ENCODE measurements around the gene ATP6V0B.

ATP6V0B gene

GRCh38 chr1:44008259-44008658 lies 33.5 kb downstream of the ATP6V0B start:
- no peak for DNase-seq

- DNase-seq: no peak
Measured at GRCh38 chr1:44010935-44011471, 36.2 kb downstream of the ATP6V0B start.

- DNase-seq: no peak
Measured at GRCh38 chr1:44012404-44012803, 37.6 kb downstream of the ATP6V0B start.

- DNase-seq: no peak
Measured at GRCh38 chr1:44012941-44013609, 38.3 kb downstream of the ATP6V0B start.

GRCh38 chr1:44013949-44014348 lies 39.2 kb downstream of the ATP6V0B start:
- no peak for DNase-seq

GRCh38 chr1:44014365-44015104 lies 39.8 kb downstream of the ATP6V0B start:
- DNase-seq: no peak

- no peak for DNase-seq
Measured at GRCh38 chr1:44015206-44015605, 40.4 kb downstream of the ATP6V0B start.

- DNase-seq: no peak
Measured at GRCh38 chr1:44016041-44016889, 41.5 kb downstream of the ATP6V0B start.

- no peak for DNase-seq
Measured at GRCh38 chr1:44016890-44017400, 42.2 kb downstream of the ATP6V0B start.

GRCh38 chr1:44019466-44019948 lies 44.7 kb downstream of the ATP6V0B start:
- DNase-seq: no peak

- no peak for DNase-seq
Measured at GRCh38 chr1:44020464-44020863, 45.7 kb downstream of the ATP6V0B start.

- DNase-seq: no peak
Measured at GRCh38 chr1:44021156-44021555, 46.4 kb downstream of the ATP6V0B start.

- no peak for DNase-seq
Measured at GRCh38 chr1:44021581-44022321, 47.0 kb downstream of the ATP6V0B start.

- DNase-seq: no peak
Measured at GRCh38 chr1:44024031-44024902, 49.5 kb downstream of the ATP6V0B start.

- DNase-seq: no peak
Measured at GRCh38 chr1:44024903-44025525, 50.3 kb downstream of the ATP6V0B start.

GRCh38 chr1:44025816-44026215 lies 51.1 kb downstream of the ATP6V0B start:
- no peak for DNase-seq

- DNase-seq: no peak
Measured at GRCh38 chr1:44027320-44027719, 52.6 kb downstream of the ATP6V0B start.
